ENCODE results near the gene RBMS1. TPM values are rescaled to one million over a fixed set of nuclear protein-coding genes. Genes with fewer than 3 reads are reported as not detected.

Gene RBMS1
- total RNA-seq, 1 experiment from 2014 or later, result 65.4 TPM

GRCh38 chr2:160464017-160464416 is 29.6 kb downstream of the RBMS1 start:
- Mint-ChIP-seq H3K27ac (ENCODE audit: low read depth, unreplicated experiment) (no peak overlapping the region), H3K9me3 (ENCODE audit: unreplicated experiment) (no peaks in the 10 kb centered on the region), H3K36me3 (ENCODE audit: insufficient read depth, unreplicated experiment) (no peaks in the 10 kb centered on the region), H3K27me3 (ENCODE audit: insufficient read depth, unreplicated experiment) (no peaks in the 10 kb centered on the region), H3K4me3 (ENCODE audit: unreplicated experiment) (no peak overlapping the region), H3K4me1 (ENCODE audit: insufficient read depth, unreplicated experiment) (peaks cover 20% of the 10 kb centered on the region)
- ChIA-PET CTCF (no interaction called here), POLR2A (no interaction called here)
- intact Hi-C loops (cut with micrococcal nuclease), result no loop called here
- DNase-seq (ENCODE audit: unreplicated experiment), result no peak
- BruUV-seq (replicated peaks), result no TSS peak
- TF ChIP-seq, protein P1, sequence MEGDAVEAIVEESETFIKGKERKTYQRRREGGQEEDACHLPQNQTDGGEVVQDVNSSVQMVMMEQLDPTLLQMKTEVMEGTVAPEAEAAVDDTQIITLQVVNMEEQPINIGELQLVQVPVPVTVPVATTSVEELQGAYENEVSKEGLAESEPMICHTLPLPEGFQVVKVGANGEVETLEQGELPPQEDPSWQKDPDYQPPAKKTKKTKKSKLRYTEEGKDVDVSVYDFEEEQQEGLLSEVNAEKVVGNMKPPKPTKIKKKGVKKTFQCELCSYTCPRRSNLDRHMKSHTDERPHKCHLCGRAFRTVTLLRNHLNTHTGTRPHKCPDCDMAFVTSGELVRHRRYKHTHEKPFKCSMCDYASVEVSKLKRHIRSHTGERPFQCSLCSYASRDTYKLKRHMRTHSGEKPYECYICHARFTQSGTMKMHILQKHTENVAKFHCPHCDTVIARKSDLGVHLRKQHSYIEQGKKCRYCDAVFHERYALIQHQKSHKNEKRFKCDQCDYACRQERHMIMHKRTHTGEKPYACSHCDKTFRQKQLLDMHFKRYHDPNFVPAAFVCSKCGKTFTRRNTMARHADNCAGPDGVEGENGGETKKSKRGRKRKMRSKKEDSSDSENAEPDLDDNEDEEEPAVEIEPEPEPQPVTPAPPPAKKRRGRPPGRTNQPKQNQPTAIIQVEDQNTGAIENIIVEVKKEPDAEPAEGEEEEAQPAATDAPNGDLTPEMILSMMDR (IDR thresholded peaks at IDR 0.05; ENCODE audit: unreplicated experiment), result no peak

DNA sequence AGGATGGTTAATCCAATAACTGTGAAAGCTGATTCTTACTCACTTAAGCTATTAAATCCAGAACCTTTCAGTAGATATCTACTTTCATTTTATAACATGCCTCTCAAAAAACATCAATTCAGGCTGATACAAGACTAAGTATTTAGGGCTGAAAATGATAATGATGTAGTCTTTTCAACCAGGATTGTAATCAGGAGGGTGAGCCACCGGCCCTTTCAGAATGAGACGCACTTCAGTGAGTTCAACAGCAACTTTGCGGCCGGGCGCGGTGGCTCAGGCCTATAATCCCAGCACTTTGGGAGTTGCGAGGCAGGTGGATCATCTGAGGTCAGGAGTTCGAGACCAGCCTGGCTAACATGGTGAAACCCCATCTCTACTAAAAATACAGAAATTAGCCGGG is 30.4 kb downstream of the RBMS1 start:
- ChIA-PET POLR2A (no interaction called here), CTCF (no interaction called here)
- Mint-ChIP-seq H3K36me3 (ENCODE audit: insufficient read depth, unreplicated experiment) (no peaks in the 10 kb centered on the region), H3K9me3 (ENCODE audit: unreplicated experiment) (no peaks in the 10 kb centered on the region), H3K27ac (ENCODE audit: low read depth, unreplicated experiment) (no peak overlapping the region), H3K4me1 (ENCODE audit: insufficient read depth, unreplicated experiment) (peaks cover 19% of the 10 kb centered on the region), H3K4me3 (ENCODE audit: unreplicated experiment) (no peak overlapping the region), H3K27me3 (ENCODE audit: insufficient read depth, unreplicated experiment) (no peaks in the 10 kb centered on the region)
- intact Hi-C loops (cut with micrococcal nuclease), result no loop called here
- no peak for DNase-seq (ENCODE audit: unreplicated experiment)
- BruUV-seq (replicated peaks), result no TSS peak
- TF ChIP-seq, protein P1 (IDR thresholded peaks at IDR 0.05; ENCODE audit: unreplicated experiment), result no peak

- TF ChIP-seq, protein P1 (IDR thresholded peaks at IDR 0.05; ENCODE audit: unreplicated experiment), result no peak
- POLR2A ChIA-PET, result no interaction called here
- H3K27me3 Mint-ChIP-seq (ENCODE audit: insufficient read depth, unreplicated experiment), result no peaks in the 10 kb centered on the region
- no peaks in the 10 kb centered on the region for H3K36me3 Mint-ChIP-seq (ENCODE audit: insufficient read depth, unreplicated experiment)
- BruUV-seq (replicated peaks), result no TSS peak
- H3K4me3 Mint-ChIP-seq (ENCODE audit: unreplicated experiment), result no peak overlapping the region
- peaks cover 19% of the 10 kb centered on the region for H3K4me1 Mint-ChIP-seq (ENCODE audit: insufficient read depth, unreplicated experiment)
- no peak overlapping the region for H3K27ac Mint-ChIP-seq (ENCODE audit: low read depth, unreplicated experiment)
- intact Hi-C loops (cut with micrococcal nuclease), result no loop called here
- no peak for DNase-seq (ENCODE audit: unreplicated experiment)
- CTCF ChIA-PET, result interaction anchor here (0.6 kb wide), 1 partner anchor 87 kb away, joined by 4 read pairs; no protein-coding TSS in a partner anchor
- no peaks in the 10 kb centered on the region for H3K9me3 Mint-ChIP-seq (ENCODE audit: unreplicated experiment)
Measured at GRCh38 chr2:160460333-160460731, 33.3 kb downstream of the RBMS1 start.

GRCh38 chr2:160459538-160460332 is 33.9 kb downstream of the RBMS1 start:
- no peaks in the 10 kb centered on the region for H3K9me3 Mint-ChIP-seq (ENCODE audit: unreplicated experiment)
- CTCF ChIA-PET, result interaction anchor here (0.6 kb wide), 1 partner anchor 86 kb away, joined by 4 read pairs; no protein-coding TSS in a partner anchor
- POLR2A ChIA-PET, result no interaction called here
- no peak for DNase-seq (ENCODE audit: unreplicated experiment)
- H3K27ac Mint-ChIP-seq (ENCODE audit: low read depth, unreplicated experiment), result no peak overlapping the region
- H3K4me3 Mint-ChIP-seq (ENCODE audit: unreplicated experiment), result no peak overlapping the region
- no peaks in the 10 kb centered on the region for H3K36me3 Mint-ChIP-seq (ENCODE audit: insufficient read depth, unreplicated experiment)
- H3K27me3 Mint-ChIP-seq (ENCODE audit: insufficient read depth, unreplicated experiment), result no peaks in the 10 kb centered on the region
- intact Hi-C loops (cut with micrococcal nuclease), result no loop called here
- no TSS peak for BruUV-seq (replicated peaks)
- TF ChIP-seq, protein P1 (IDR thresholded peaks at IDR 0.05; ENCODE audit: unreplicated experiment), result no peak
- peaks cover 16% of the 10 kb centered on the region for H3K4me1 Mint-ChIP-seq (ENCODE audit: insufficient read depth, unreplicated experiment)
